GM06990 (cell line): ENCODE data around the gene RABEPK.

Experiments used
- DNase-seq: peaks from one replicate; pipeline ENCODE4 v3.0.0-alpha.2; 2011; ENCODE audit not compliant: insufficient read length; ENCODE audit errors: extremely low read depth
- H3K27me3 ChIP-seq: replicated peaks from 2 replicates; pipeline ENCODE4 v1.6.0; 2011; ENCODE audit warnings: low read length; ENCODE audit not compliant: control insufficient read depth, insufficient read depth
- H3K36me3 ChIP-seq: 2 replicates; pipeline ENCODE4 v1.5.1; 2011; ENCODE audit warnings: low read length; ENCODE audit not compliant: control insufficient read depth, insufficient read depth
- H3K4me3 ChIP-seq: replicated peaks from 2 replicates; pipeline ENCODE4 v1.5.1; 2011; ENCODE audit warnings: low read depth, mild to moderate bottlenecking, control low read depth, low read length
- CTCF ChIP-seq: IDR thresholded peaks from 2 replicates; pipeline ENCODE4 v1.5.1; 2011; ENCODE audit warnings: low read length, control low read depth, mild to moderate bottlenecking, inconsistent platforms; ENCODE audit not compliant: insufficient read depth, poor library complexity, severe bottlenecking

The RABEPK gene

GRCh38 chr9:125258160-125258785 is 57.9 kb downstream of the RABEPK start:
- Histone ChIP-seq H3K27me3 (no peaks in the 10 kb centered on the region), H3K4me3 (no peak overlapping the region), H3K36me3 (no peaks in the 10 kb centered on the region)
- DNase-seq, result no peak
- no peak for TF ChIP-seq CTCF

- no peak for DNase-seq
Observed at GRCh38 chr9:125258832-125259534, 58.6 kb downstream of the RABEPK start.

GRCh38 chr9:125260561-125260960 is 60.2 kb downstream of the RABEPK start:
- Histone ChIP-seq H3K36me3 (no peaks in the 10 kb centered on the region), H3K27me3 (no peaks in the 10 kb centered on the region), H3K4me3 (no peak overlapping the region)
- no peak for TF ChIP-seq CTCF
- no peak for DNase-seq

More at GRCh38 chr9:125258832-125259534, 58.6 kb downstream of the RABEPK start:
- H3K36me3 ChIP-seq, result no peaks in the 10 kb centered on the region
- no peak for TF ChIP-seq CTCF
- H3K4me3 ChIP-seq, result no peak overlapping the region
- H3K27me3 ChIP-seq, result no peaks in the 10 kb centered on the region

GRCh38 chr9:125261501-125262293 is 61.4 kb downstream of the RABEPK start, which contains the start of gene GAPVD1:
Gene GAPVD1 (plus strand): TSS chr9:125261826. CDS start chr9:125298922, 37,096 bp downstream.
- H3K4me3 ChIP-seq, result peak within 1 kb of the TSS; percentile 98

More at GRCh38 chr9:125261501-125262293, 61.4 kb downstream of the RABEPK start, which contains the start of gene GAPVD1:
- Histone ChIP-seq H3K36me3 (no peaks in the 10 kb centered on the region), H3K27me3 (no peaks in the 10 kb centered on the region)
- peak; percentile 98 for DNase-seq
- no peak for TF ChIP-seq CTCF
